Adipocyte (in vitro differentiated cells): ENCODE data around the gene GPR84.

Experiments
- DNase-seq: peaks from one replicate; pipeline ENCODE4 v3.0.0-alpha.2; 2015; ENCODE audit warnings: low read depth
- H3K27me3 ChIP-seq: replicated peaks from 2 replicates; pipeline ENCODE4 v1.7.0; 2013; ENCODE audit warnings: mild to moderate bottlenecking, low read length, moderate library complexity; ENCODE audit not compliant: control insufficient read depth, insufficient read depth
- H3K36me3 ChIP-seq: 2 replicates; pipeline ENCODE4 v1.7.0; 2013; ENCODE audit warnings: low read length, mild to moderate bottlenecking, moderate library complexity; ENCODE audit not compliant: control insufficient read depth, insufficient read depth, severe bottlenecking
- H3K4me1 ChIP-seq: 2 replicates; pipeline ENCODE4 v1.7.0; 2013; ENCODE audit warnings: mild to moderate bottlenecking, low read length, moderate library complexity; ENCODE audit not compliant: control insufficient read depth, insufficient read depth
- H3K4me3 ChIP-seq: 2 replicates; pipeline ENCODE4 v1.7.0; 2013; ENCODE audit warnings: mild to moderate bottlenecking, low read length, moderate library complexity
- H3K9ac ChIP-seq: 2 replicates; pipeline ENCODE4 v1.7.0; 2013; ENCODE audit warnings: mild to moderate bottlenecking, low read length, moderate library complexity
- H3K9me3 ChIP-seq: 2 replicates; pipeline ENCODE4 v1.7.0; 2013; ENCODE audit warnings: mild to moderate bottlenecking, low read length, moderate library complexity; ENCODE audit not compliant: control insufficient read depth

GPR84 gene

GRCh38 chr12:54379398-54380201, 15.3 kb upstream of the GPR84 start:
- DNase-seq, result peak; percentile 98
- H3K9me3 ChIP-seq, result no peaks in the 10 kb centered on the region
- H3K36me3 ChIP-seq, result no peaks in the 10 kb centered on the region
- no peaks in the 10 kb centered on the region for H3K27me3 ChIP-seq
- H3K9ac ChIP-seq, result peak overlapping the region; percentile 70
- peaks cover 40% of the 10 kb centered on the region for H3K4me1 ChIP-seq
- H3K4me3 ChIP-seq, result peak overlapping the region; percentile 77

GRCh38 chr12:54378796-54379397, 14.6 kb upstream of the GPR84 start:
- H3K36me3 ChIP-seq, result no peaks in the 10 kb centered on the region

GRCh38 chr12:54377797-54378515, 13.7 kb upstream of the GPR84 start:
- Histone ChIP-seq H3K36me3 (no peaks in the 10 kb centered on the region), H3K9ac (no peak overlapping the region), H3K4me1 (peaks cover 46% of the 10 kb centered on the region), H3K9me3 (no peaks in the 10 kb centered on the region), H3K4me3 (peak overlapping the region; percentile 77), H3K27me3 (no peaks in the 10 kb centered on the region)
- DNase-seq, result no peak

More at GRCh38 chr12:54378796-54379397, 14.6 kb upstream of the GPR84 start:
- Histone ChIP-seq H3K4me3 (peak overlapping the region; percentile 77), H3K9me3 (no peaks in the 10 kb centered on the region), H3K9ac (peak overlapping the region; percentile 70), H3K4me1 (peaks cover 44% of the 10 kb centered on the region), H3K27me3 (no peaks in the 10 kb centered on the region)
- peak; percentile 82 for DNase-seq

GRCh38 chr12:54377007-54377406, 12.7 kb upstream of the GPR84 start:
- Histone ChIP-seq H3K9ac (peak overlapping the region; percentile 28), H3K27me3 (no peaks in the 10 kb centered on the region), H3K4me1 (peaks cover 47% of the 10 kb centered on the region), H3K36me3 (peaks cover 3% of the 10 kb centered on the region), H3K4me3 (no peak overlapping the region), H3K9me3 (no peaks in the 10 kb centered on the region)
- DNase-seq, result no peak

- H3K9ac ChIP-seq, result peak overlapping the region; percentile 28
- H3K27me3 ChIP-seq, result no peaks in the 10 kb centered on the region
- DNase-seq, result no peak
Measured at GRCh38 chr12:54376596-54376995, 12.3 kb upstream of the GPR84 start.

GRCh38 chr12:54375259-54375579, 10.9 kb upstream of the GPR84 start:
- Histone ChIP-seq H3K4me1 (peaks cover 60% of the 10 kb centered on the region), H3K4me3 (no peak overlapping the region), H3K27me3 (no peaks in the 10 kb centered on the region), H3K9me3 (no peaks in the 10 kb centered on the region), H3K9ac (peak overlapping the region; percentile 45), H3K36me3 (peaks cover 3% of the 10 kb centered on the region)
- DNase-seq, result no peak

More at GRCh38 chr12:54376596-54376995, 12.3 kb upstream of the GPR84 start:
- peaks cover 3% of the 10 kb centered on the region for H3K36me3 ChIP-seq
- peaks cover 51% of the 10 kb centered on the region for H3K4me1 ChIP-seq
- no peaks in the 10 kb centered on the region for H3K9me3 ChIP-seq
- no peak overlapping the region for H3K4me3 ChIP-seq

GRCh38 chr12:54374562-54375258, 10.4 kb upstream of the GPR84 start:
- peaks cover 3% of the 10 kb centered on the region for H3K36me3 ChIP-seq
- H3K4me3 ChIP-seq, result no peak overlapping the region
- H3K4me1 ChIP-seq, result peaks cover 60% of the 10 kb centered on the region
- H3K27me3 ChIP-seq, result no peaks in the 10 kb centered on the region
- H3K9ac ChIP-seq, result peak overlapping the region; percentile 45
- no peaks in the 10 kb centered on the region for H3K9me3 ChIP-seq
- DNase-seq, result no peak

GRCh38 chr12:54373649-54374561, 9.6 kb upstream of the GPR84 start:
- H3K27me3 ChIP-seq, result no peaks in the 10 kb centered on the region
- H3K36me3 ChIP-seq, result peaks cover 3% of the 10 kb centered on the region
- no peak overlapping the region for H3K9ac ChIP-seq
- H3K9me3 ChIP-seq, result no peaks in the 10 kb centered on the region
- H3K4me3 ChIP-seq, result no peak overlapping the region
- no peak for DNase-seq
- peaks cover 63% of the 10 kb centered on the region for H3K4me1 ChIP-seq

- Histone ChIP-seq H3K36me3 (peaks cover 3% of the 10 kb centered on the region), H3K4me3 (no peak overlapping the region), H3K9ac (no peak overlapping the region), H3K27me3 (no peaks in the 10 kb centered on the region), H3K4me1 (peaks cover 70% of the 10 kb centered on the region), H3K9me3 (no peaks in the 10 kb centered on the region)
- DNase-seq, result peak; percentile 40
Measured at GRCh38 chr12:54372113-54372806, 8.0 kb upstream of the GPR84 start.
